GM18858 (cell line): Measurements from ENCODE around the gene C2orf72.
"Not testable (repeated sequence)": the region's sequence is repeated elsewhere in the genome, so short reads cannot be mapped to it uniquely, and the experiment has no call there.

Experiments
- ATAC-seq: cut with Tn5 transposase; IDR thresholded peaks from one replicate; pipeline ENCODE4 v1.9.1; 2021; ENCODE audit not compliant: unreplicated experiment

C2orf72 gene

DNA sequence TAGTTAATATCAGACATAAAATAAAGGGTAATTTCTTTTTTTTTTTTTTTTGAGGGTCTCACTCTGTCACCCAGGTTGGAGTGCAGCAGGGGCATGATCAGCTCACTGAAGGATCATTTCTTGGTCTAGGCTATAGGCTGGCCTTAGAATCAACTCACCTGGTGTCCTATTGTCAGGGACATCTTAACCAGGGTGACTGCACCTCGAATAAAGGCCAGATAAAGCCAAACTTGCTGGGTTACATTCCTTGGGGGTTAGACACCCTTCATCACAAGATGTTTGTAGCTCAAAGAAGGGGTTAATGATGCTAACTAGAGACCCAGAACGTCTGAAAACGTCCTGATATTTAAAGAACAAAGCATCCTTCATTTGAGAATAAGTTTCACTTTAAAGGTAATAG is 23.5 kb upstream of the C2orf72 start:
- ATAC-seq: no peak

DNA sequence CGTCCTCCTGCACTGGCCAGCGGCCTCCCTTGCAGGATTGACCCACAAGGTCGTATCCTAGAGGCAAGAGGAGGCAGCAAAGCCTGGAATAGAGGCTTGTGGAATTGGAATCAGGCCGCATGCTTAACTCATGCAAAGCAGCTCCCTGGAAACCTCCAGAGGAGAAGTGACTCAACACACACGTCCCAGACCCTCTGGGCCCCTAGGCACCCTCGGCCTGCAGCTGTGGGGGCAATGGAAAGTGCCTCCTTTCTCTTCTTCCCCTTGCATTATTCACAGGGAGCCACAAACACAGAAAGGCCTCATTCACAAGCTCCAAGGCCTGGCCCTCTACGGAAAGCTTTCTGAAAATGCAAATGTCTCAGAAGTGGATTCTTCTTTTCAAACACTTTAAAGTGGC is 21.8 kb upstream of the C2orf72 start:
- ATAC-seq: no peak

DNA sequence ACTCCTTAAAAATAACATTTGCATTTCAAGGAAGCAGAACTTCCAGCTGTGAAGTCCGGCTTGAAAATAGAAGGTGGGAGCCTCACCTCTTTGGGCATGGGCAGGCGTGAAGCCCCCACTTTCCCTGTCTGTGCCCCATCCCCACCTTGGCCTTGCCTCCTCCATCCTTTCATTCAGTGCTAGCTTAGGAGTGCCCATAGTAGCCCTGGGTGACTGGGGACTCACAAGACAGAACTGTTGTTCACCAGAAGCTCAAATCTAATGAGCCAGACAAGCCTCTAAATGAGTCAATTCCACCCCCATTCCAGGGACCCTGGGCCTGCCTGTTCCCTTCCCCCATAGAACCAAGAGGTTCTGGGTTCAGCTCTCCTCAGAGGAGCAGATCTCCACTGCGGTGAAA is 21.4 kb upstream of the C2orf72 start:
- ATAC-seq: no peak

DNA sequence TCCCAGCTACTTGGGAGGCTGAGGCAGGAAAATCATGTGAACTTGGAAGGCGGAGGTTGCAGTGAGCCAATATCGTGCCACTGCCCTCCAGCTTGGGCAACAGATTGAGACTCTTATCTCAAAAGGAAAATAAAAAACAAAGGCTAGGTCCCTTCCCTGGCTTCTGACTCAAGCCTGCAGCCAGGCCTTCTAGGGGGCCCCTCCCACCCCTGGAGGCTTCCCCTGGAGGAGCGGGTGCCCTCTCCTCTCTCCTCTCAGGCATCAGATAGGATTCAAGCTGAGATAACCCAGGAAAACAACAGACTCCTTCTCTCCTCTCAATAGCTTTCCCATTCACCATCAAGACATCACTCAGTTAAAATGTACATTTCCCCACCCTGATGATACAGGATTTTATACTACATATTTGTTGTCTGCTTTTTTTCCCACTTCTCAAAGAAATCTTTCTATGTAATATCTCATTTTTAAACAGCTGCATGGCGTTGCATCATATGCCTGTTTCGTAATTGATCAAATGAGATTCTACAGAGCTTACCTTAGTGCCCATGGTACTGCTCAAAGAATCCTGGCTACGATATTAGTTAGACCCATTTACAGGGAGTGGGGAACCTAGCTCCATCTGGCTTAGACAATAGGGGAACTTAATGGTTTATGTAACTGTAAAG is 20.6 kb upstream of the C2orf72 start:
- ATAC-seq: no peak

DNA sequence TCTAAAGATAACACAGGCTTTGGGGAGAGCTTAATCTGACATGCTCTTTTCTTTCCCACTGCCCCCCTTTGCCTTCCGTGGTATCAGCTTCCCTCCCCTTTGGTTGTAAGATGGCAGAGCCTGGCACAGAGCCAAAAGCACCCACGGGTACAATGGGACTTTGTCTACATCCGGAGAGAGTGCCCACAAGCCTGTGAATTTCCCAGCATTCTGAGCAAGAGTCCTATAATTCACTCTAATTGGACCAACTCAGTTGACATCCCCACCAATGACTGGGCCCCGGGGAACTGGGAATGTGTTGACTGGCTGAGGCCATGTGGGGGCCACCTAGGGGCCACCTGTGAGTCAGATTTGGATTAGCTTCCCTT is 20.1 kb upstream of the C2orf72 start:
- no peak for ATAC-seq

DNA sequence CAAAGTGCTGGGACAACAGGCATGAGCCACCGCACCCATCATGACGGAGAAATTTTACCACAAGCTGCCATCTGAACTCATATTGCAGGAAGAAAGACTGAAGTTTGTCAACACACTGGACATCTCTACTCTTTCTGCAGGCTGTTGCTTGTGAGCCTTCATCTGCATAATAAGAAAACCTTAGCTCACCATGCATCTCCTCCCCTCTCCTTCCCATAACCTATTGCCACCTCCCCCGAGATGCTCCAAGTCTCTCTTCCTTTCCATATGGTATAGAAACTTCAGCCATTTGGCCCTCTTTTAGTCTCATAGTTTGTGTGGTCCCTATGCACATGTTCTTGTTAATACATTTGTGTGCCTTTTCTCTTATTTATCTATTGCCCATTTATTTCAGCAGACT is 19.1 kb upstream of the C2orf72 start:
- ATAC-seq: no peak

DNA sequence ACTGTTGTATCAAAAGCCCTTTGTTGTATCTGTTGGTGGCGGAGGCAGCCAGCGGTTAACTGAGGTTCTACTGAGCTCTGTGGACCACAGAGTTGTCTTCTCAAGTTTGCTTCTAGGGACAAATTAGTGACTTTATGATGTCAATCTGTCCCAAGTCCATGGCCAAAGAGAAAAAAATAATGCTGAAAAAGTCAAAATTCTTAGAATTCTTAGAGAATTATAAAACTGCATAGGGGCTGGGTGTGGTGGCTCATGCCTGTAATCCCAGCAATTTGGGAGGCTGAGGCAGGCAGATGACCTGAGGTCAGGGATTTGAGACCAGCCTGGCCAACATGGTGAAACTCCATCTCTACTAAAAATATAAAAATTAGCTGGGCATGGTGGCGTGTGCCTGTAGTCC is 12.3 kb upstream of the C2orf72 start:
- ATAC-seq: not testable (repeated sequence)

DNA sequence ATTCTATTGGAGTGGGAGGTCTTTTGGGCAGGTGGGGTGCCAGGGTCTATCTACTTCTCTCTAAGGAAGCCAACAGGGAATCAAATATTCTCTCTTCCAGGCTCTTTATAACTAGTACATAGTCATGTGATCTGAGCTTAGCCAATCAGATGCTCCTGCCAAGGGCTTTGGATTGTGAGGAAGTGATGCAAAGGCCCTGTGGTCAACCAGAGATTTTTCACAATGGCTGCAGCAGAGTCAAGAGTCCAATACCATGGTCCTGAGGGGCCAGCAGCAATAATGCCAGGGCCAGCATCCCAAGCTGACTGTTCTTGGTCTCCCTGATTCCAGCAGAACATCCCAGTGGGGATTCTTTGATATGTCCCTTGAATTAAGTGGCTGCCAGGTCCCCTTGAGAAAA is 8.4 kb upstream of the C2orf72 start:
- no peak for ATAC-seq

DNA sequence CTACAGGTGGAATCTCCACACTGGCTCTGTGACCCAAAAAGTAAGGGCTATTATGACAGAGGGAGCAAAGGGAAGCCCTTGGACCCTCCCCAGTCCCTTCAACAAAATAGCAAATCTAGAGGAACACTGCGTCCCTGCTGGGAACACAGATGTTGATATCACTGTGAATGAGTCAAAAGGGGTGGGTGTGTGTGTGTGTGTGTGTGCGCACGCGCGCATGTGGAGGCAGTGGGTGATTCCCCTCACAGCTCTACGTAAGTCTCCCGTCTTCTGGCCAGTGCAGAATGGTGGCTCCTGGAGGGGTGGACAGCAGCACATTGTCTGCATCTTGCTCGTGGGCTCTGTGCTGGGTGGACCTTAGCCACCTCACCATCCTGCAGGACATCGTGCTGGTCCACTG is 7.8 kb upstream of the C2orf72 start:
- ATAC-seq: no peak

DNA sequence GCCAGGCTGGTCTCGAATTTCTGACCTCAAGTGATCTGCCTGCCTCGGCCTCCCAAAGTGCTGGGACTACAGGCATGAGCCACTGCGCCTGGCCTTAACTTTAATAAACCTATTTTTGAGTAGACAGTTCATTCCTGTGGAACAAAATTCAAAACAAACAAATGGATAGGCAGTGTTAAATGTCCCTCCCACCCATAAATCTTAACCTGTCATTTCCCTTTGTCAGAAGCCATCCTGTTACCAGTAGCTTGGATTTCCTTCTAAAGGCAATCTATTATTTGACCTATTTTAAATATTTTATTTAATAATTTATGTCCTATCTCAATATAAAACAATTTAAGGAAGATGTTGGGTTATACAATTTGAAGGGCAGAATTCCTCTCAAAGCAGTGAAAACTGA is 6.6 kb upstream of the C2orf72 start:
- no peak for ATAC-seq

DNA sequence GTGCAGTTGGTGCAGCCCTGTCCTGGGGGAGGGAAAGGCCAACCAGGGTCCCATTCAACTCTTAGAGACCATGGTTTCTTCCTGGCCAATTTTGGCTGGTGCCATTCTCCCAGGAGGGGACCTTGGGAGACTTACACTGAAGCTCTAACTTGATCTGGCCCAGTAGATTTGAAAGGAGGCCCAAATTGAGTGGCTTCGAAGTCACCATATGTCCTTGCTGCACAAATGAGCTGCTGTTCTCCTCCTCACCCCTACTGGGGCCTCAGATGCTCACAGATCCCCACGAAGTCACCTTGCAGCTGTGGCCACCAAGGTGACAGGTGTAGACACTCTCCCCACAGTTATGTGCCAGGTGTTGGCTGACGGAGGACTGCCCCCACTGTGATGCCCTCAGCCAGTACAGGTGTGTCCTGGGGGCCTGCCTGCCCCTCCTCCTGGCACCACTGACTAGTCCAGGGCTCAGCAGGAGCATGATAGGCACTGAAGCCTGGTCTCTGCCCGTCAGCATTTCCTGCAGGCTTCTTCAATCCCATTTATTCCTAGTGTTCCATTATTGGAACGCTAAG is 4.7 kb upstream of the C2orf72 start:
- no peak for ATAC-seq

DNA sequence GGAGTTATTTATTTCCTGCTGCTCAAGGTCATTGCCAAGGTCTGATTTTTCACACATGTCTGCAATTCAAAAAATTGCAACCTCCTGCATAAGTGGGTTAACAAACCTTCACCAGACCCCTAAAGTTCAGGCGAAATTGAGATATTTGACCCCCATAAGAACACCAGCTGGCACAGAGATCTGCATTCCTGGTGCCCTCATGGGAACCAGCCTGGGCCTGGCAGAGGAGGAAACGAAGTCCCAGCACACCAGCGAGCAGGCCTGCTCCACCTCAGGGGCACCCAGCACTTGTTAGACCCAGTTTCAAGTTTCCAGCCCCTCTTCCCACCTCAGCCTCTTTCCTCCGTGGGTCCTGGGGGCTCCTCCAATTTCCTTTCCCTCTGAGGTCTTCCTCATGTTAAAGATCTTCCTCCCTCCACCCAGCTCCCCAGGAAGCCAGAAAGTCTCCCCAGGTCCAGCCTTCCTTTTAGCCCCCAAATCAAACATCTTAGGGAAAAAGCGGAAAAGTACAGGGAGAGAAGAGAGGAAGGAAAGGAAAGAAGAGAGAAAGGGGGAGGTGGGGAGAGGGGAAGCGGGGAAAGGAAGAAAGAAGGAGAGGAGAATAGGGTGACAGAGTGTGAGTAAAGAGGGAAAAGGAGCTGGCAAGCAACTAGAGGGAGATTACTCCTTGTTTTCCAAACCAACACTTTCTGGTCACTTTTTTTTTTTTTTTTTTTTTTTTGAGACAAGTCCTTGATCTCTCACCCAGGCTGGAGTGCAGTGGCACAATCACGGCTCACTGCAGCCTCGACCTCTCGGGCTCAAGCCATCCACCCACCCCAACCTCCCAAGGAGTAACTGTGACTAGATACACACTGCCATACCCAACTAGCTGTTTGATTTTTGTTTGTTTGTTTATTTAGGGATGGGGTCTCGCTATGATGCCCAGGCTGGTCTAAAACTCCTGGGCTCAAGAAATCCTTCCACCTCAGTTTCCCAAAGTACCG is 3.9 kb upstream of the C2orf72 start:
- no peak for ATAC-seq

DNA sequence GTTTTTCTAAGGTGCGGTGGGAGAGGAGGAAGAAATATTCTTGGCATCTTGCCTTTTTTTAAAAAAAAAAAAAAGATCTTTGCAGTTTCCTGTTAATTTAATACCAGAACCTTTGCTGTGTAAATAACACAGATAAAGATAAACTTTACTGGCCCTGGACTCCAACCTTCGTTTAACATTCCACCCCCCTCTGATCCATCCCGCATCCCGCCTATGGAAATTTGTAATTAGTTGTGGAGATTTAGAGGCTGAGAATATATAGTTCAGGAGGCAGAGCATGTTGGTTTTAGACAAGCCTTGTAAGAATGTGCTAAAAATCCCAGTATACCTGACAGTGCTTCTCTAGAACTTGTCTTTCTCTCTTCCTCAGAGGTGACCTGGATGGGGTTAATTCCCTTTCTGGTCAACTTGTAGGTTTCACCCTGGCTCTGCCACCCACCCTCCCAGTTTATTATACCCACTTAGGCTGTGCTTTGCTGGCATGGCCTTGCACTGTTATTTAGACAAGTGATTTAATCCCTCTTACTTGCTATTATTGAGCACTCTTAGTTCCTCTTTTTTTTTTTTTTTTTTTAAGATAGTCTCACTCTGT is 2.9 kb upstream of the C2orf72 start:
- ATAC-seq: no peak

DNA sequence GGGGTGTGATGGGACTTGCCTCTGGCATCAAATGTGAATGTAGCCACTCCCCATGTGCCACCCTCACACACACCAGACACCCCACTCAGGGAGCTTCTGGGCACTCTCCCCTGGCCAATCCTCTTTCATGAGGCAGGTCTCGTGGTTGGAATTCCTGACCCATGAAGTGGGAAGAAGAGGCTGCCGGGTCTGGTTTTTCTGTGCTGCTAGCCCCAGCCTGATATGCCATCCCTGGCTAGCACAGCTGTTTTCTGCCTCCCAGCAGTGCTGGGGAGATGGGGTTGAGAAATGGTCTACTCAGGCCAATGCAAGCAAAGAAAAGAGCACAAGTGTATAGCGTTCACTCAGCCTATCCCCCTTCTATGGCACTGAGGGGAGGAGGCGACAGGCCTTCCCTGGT is 1.2 kb upstream of the C2orf72 start:
- ATAC-seq: no peak

DNA sequence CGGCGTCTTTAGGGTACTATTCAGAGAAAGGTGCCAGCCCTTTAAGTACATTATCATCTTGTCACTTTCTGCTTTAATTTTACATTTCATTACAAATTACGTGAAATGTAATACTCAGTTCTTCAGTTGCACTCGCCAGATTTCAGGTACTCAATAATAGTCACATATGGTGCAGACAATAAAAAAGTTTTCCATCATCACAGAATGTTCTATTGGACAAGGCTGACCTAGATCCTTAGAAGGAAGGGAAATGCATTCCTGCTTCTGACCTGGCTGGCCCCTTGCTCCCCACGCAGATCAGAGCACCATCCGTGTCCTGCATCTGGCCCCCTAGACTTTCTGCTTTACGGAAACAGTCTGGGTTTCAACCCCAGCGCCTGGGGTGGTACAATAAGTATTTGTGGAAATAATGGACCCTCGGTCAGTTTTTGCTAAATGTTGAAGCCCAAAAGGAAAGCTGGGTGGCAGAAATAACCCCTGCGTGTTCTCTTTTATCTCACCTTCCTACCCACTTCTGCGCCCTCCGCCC is 681 bp upstream of the C2orf72 start:
- no peak for ATAC-seq

DNA sequence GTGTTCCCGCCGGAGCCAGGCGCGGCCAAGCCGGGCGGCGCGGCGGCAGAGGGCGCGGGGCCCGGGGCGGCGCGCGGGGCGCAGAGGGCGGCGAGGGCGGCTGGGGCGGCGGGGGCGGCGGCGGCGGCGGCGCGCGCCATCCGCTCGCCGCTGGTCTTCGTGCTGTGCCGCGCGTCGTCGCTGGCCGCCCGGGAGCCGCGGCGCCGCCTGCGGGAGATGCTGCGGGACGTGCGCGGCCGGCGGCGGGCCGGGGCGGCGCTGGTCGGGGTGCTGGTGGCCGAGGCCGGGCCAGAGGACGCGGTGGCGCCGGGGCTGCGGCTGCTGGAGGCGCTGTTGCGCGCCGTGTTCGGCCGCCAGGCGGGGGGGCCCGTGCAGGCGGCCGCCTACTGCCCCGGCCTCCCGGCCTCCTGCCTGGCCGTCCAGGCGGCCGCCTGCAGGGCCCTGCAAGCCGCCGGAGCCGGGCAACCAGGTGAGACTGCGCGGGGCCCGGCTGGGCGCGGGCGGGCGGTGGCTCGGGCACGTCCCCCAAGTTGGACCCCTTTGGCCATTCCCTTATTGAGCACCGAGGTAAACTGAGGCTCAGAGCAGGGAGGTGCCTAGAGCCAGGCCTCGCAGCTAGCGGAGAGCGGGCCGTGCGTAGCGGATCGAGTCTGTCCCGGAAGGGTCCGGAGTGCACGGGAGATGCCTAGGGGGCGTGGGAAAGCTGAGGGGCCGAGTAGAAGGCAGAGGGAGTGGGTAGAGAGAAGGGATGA is 584 bp downstream of the C2orf72 start:
- ATAC-seq: no peak

DNA sequence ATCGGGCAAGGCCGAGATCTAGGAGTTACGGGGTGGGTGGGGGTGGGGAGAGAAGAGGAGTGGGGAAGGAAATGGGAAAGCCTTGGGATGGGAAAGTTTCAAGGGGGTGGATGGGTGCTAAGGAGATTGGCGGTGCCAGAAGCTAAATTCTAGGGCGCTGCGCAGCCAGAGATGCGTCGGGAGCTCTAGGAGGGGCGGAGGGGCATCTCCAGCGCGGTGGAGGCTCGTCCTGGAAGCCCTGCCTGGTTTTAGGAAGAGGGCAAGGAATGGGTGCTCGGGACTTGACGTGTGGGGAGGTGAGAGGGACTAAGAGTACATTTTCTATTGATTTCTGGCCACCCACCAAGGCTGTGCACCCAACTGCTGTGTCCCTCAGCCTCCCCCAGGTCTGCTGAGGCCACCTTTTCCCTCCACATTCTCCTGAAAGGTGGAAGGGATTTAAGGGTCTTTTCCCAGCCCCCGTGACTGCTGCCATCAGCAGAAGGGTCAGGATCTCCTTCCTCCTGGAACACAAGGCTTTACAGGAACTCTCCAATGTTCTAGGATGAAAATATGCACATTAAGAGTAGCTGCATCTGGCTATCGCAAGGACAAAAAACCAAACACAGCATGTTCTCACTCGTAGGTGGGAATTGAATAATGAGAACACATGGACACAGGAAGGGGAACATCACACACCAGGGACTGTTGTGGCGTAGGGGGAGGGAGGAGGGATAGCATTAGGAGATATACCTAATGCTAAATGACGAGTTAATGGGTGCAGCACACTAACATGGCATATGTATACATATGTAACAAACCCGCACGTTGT is 1.4 kb downstream of the C2orf72 start:
- no peak for ATAC-seq

DNA sequence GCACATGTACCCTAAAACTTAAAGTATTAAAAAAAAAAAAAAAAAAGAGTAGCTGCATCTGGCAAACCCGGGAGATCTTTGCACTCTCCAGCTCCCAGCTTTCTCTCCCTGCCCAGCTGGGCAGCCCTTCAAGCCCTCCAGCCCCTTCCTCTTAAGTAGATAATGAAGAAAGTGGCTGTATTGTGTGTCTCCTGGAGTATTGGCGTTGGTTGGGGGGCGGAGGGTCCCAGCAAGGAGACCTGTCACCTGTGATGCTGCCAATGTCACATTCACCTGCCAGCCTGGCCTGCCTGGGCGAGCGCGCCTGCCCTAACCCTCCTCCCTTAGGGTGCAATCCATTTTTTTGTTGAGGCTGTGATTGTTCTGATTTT is 2.0 kb downstream of the C2orf72 start:
- no peak for ATAC-seq

DNA sequence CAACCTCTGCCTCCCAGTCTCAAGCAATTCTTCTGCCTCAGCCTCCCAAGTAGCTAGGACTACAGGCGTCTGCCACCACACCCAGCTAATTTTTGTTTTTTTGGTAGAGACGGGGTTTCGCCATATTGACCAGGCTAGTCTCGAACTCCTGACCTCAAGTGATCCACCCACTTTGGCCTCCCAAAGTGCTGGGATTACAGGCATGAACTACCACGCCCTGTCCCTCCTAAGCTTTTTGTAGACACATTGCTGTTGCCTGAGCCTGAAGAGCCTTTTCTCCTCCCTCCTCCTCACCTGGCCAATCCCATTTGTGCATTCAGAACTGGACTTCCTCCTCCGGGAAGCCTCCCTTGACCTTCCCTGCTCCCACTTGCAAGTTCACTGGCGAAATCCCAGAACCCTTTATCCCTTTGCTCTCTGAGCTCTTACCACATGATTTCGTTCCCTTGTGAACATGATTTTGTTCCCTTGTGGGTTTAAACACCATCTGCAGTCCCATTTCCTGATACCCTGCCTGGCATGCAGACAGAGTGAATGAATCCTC is 2.6 kb downstream of the C2orf72 start:
- ATAC-seq: no peak
